SK-N-SH (cell line): ENCODE data around the gene GJB1. TPM values are rescaled to one million over a fixed set of nuclear protein-coding genes. Genes with fewer than 3 reads are reported as not detected.

Experiments
- CTCF ChIA-PET: fragments of 300-600, 350-600 bp; formaldehyde crosslinking; extraction: SDS; loops from one replicate; lab custom pipeline; 2021; lab: Yijun Ruan, JAX
- POLR2A ChIA-PET: fragments of 350-600 bp; sonication (Branson Sonifier 250); formaldehyde crosslinking; extraction: SDS; loops from one replicate; lab custom pipeline; 2020; ENCODE audit warnings: antibody characterized with exemption, inconsistent platforms; lab: Yijun Ruan, JAX
- DNase-seq: peaks from one replicate; pipeline ENCODE4 v3.0.0; 2012
- H2AFZ ChIP-seq: fragments of 200-600 bp; sonication (generic); 2 replicates; pipeline ENCODE4 v1.8.1; 2016; ENCODE audit warnings: antibody characterized with exemption, mild to moderate bottlenecking, low read depth
- H3F3A ChIP-seq: fragments of 200-600 bp; sonication (generic); replicated peaks from 2 replicates; pipeline ENCODE3; 2016; ENCODE audit warnings: antibody characterized with exemption, mild to moderate bottlenecking; ENCODE audit not compliant: insufficient read depth
- H3K27ac ChIP-seq, 2 experiments: fragments of 200-500 bp in 1 of 2; fragments of 200-600 bp in 1 of 2; sonication (Bioruptor generic) in 1 of 2; sonication (generic), shearing (Covaris generic) in 1 of 2; 2 replicates each; pipeline versions ENCODE4 v1.5.1 to v1.6.1; 2014 to 2016; ENCODE audit warnings: low read depth in 2 of 2, inconsistent platforms in 1 of 2, low read length in 1 of 2, mild to moderate bottlenecking in 1 of 2, mixed read lengths in 1 of 2
- H3K27me3 ChIP-seq: fragments of 200-600 bp; sonication (generic), shearing (Covaris generic); 2 replicates; pipeline ENCODE4 v1.6.1; 2016; ENCODE audit warnings: mixed run types; ENCODE audit not compliant: insufficient read depth
- H3K36me3 ChIP-seq, 2 experiments: fragments of 200-500 bp in 1 of 2; fragments of 200-600 bp in 1 of 2; sonication (Bioruptor generic) in 1 of 2; sonication (generic) in 1 of 2; replicated peaks in 1 of 2; 2 replicates each; pipeline versions ENCODE3 to v1.5.1; 2014 to 2016; ENCODE audit warnings: low read length in 1 of 2, mild to moderate bottlenecking in 1 of 2; ENCODE audit not compliant: insufficient read depth in 2 of 2, control insufficient read depth in 1 of 2
- H3K4me1 ChIP-seq, 2 experiments: fragments of 200-500 bp in 1 of 2; fragments of 200-600 bp in 1 of 2; sonication (Bioruptor generic) in 1 of 2; sonication (generic), shearing (Covaris generic) in 1 of 2; 2 replicates each; pipeline versions ENCODE4 v1.5.1 to v1.6.1; 2014 to 2016; ENCODE audit warnings: low read depth in 1 of 2, low read length in 1 of 2, mixed run types in 1 of 2; ENCODE audit not compliant: insufficient read depth in 2 of 2, control insufficient read depth in 1 of 2
- H3K4me2 ChIP-seq: fragments of 200-600 bp; sonication (generic), shearing (Covaris generic); 2 replicates; pipeline ENCODE4 v1.6.1; 2017; ENCODE audit warnings: mixed run types
- H3K4me3 ChIP-seq, 2 experiments: fragments of 200-500 bp in 1 of 2; fragments of 200-600 bp in 1 of 2; sonication (Bioruptor generic) in 1 of 2; sonication (generic), shearing (Covaris generic) in 1 of 2; 2 replicates each; pipeline versions ENCODE4 v1.5.1 to v1.8.1; 2014 to 2016; ENCODE audit warnings: low read depth in 2 of 2, inconsistent platforms in 1 of 2, low read length in 1 of 2, mild to moderate bottlenecking in 1 of 2, mixed read lengths in 1 of 2, moderate library complexity in 1 of 2
- H3K79me2 ChIP-seq: fragments of 200-600 bp; sonication (generic); 2 replicates; pipeline ENCODE4 v1.8.1; 2017; ENCODE audit warnings: mild to moderate bottlenecking; ENCODE audit not compliant: insufficient read depth
- H3K9ac ChIP-seq: fragments of 200-600 bp; sonication (generic); 2 replicates; pipeline ENCODE4 v1.6.1; 2017; ENCODE audit warnings: mixed run types
- H3K9me2 ChIP-seq: fragments of 200-600 bp; sonication (generic); 2 replicates; pipeline ENCODE4 v1.6.1; 2017; ENCODE audit warnings: mixed run types
- H3K9me3 ChIP-seq: fragments of 200-600 bp; sonication (generic); 2 replicates; pipeline ENCODE4 v1.6.1; 2017; ENCODE audit warnings: mixed run types, mild to moderate bottlenecking, moderate library complexity
- H4K20me1 ChIP-seq: fragments of 200-600 bp; sonication (generic); 2 replicates; pipeline ENCODE4 v1.6.1; 2017; ENCODE audit warnings: mild to moderate bottlenecking, mixed run types; ENCODE audit not compliant: insufficient read depth
- CHD2 ChIP-seq: fragments of 150-350 bp; IDR thresholded peaks from 2 replicates; pipeline ENCODE4 v1.6.1; 2018; ENCODE audit warnings: low read length; ENCODE audit not compliant: partially characterized antibody
- ELF1 ChIP-seq: IDR thresholded peaks from 2 replicates; pipeline ENCODE4 v1.4.0; 2012
- EZH2phosphoT487 ChIP-seq: fragments of 200-600 bp; sonication (generic); IDR thresholded peaks from 2 replicates; pipeline ENCODE4 v1.6.1; 2017; ENCODE audit warnings: low read depth, mixed run types, mild to moderate bottlenecking, antibody characterized with exemption, moderate library complexity, borderline replicate concordance
- FOSL2 ChIP-seq: IDR thresholded peaks from 2 replicates; pipeline ENCODE4 v1.4.0; 2012; ENCODE audit warnings: low read depth, mild to moderate bottlenecking, moderate library complexity, borderline replicate concordance
- FOXJ3 ChIP-seq: sonication (generic); formaldehyde crosslinking; IDR thresholded peaks from 2 replicates; pipeline ENCODE4 v1.5.1; 2020; ENCODE audit warnings: mild to moderate bottlenecking, missing genetic modification reagents
- NFIC ChIP-seq: IDR thresholded peaks from 2 replicates; pipeline ENCODE4 v1.4.0; 2012; ENCODE audit warnings: borderline replicate concordance
- SMC3 ChIP-seq: IDR thresholded peaks from 2 replicates; pipeline ENCODE4 v1.6.1; 2012; ENCODE audit warnings: low read depth, low read length, improper control_type of control experiment
- WGBS: methylation state at CpG from one replicate; pipeline ENCODE4 v1.1.6; 2017; ENCODE audit warnings: low lambda C conversion rate; 5-methylcytosine and 5-hydroxymethylcytosine counted together
- polyA plus RNA-seq, 3 experiments: library from polyadenylated mRNA; depleted of rRNA; stranded (reverse); fragments of >200 nt; gene quantifications; 2 replicates each; pipeline ENCODE4 v1.2.3, GENCODE V29; 2012
- TF ChIP-seq, protein P1 (sequence below): IDR thresholded peaks from 2 replicates; pipeline ENCODE4 v1.4.0; 2012; ENCODE audit warnings: low read depth
- TF ChIP-seq, protein P2 (sequence below): IDR thresholded peaks from 2 replicates; pipeline ENCODE4 v1.6.1; 2012; ENCODE audit warnings: mild to moderate bottlenecking, low read depth, low read length, moderate library complexity

Gene GJB1
- polyA plus RNA-seq (2012; rRNA removed): not detected in 2 replicates
- not detected in 2 replicates for polyA plus RNA-seq (2012; cell fraction: cytosol; rRNA removed)
- not detected in 2 replicates for polyA plus RNA-seq (2012; cell fraction: nucleus; rRNA removed)

DNA sequence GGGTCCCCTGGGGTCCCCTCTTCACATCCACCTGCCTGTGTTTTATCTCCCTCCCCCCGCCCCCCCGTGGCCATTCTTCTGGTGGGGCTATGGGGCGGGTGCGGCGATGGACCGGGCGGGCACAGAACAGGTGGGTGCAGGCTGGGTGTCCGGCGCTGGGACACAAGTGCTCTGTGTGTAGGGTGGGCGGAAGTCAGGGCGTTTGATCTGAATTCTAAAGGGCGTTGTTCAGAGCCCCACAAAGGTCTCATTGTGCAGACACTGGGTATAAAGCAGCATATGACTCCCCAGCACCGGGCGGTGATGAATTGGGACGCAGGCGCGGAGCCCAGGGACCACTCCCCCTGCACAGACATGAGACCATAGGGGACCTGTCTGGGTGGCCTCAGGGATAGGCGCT lies at the start of gene GJB1:
Gene GJB1, plus strand, starts transcription at position 296 of the 400 bp plus-strand sequence. CDS start 484 bp downstream, outside the sequence.
- Histone ChIP-seq H3K9me3 (no peaks in the 10 kb centered on the region), H3F3A (no peaks in the 10 kb centered on the region), H3K9ac (no peak within 1 kb of the TSS), H3K27ac (no peak within 1 kb of the TSS), H4K20me1 (no peaks in the 10 kb centered on the region), H3K36me3 (no peaks in the 10 kb centered on the region), H3K9me2 (no peaks in the 10 kb centered on the region), H3K27me3 (peaks cover 41% of the 10 kb centered on the region), H2AFZ (no peak within 1 kb of the TSS), H3K4me2 (no peak within 1 kb of the TSS), H3K4me1 (no peaks in the 10 kb centered on the region), H3K4me3 (no peak within 1 kb of the TSS), H3K79me2 (no peaks in the 10 kb centered on the region)
- POLR2A ChIA-PET: no interaction called here
- 54% methylated on average over 16 of the region's 18 CpGs for WGBS
- CTCF ChIA-PET: no interaction called here
- DNase-seq: no peak
- TF ChIP-seq EZH2phosphoT487 (no peak), CHD2 (no peak), ELF1 (no peak), SMC3 (no peak)
- TF ChIP-seq, protein P1, sequence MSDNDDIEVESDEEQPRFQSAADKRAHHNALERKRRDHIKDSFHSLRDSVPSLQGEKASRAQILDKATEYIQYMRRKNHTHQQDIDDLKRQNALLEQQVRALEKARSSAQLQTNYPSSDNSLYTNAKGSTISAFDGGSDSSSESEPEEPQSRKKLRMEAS: no peak
- TF ChIP-seq, protein P2, sequence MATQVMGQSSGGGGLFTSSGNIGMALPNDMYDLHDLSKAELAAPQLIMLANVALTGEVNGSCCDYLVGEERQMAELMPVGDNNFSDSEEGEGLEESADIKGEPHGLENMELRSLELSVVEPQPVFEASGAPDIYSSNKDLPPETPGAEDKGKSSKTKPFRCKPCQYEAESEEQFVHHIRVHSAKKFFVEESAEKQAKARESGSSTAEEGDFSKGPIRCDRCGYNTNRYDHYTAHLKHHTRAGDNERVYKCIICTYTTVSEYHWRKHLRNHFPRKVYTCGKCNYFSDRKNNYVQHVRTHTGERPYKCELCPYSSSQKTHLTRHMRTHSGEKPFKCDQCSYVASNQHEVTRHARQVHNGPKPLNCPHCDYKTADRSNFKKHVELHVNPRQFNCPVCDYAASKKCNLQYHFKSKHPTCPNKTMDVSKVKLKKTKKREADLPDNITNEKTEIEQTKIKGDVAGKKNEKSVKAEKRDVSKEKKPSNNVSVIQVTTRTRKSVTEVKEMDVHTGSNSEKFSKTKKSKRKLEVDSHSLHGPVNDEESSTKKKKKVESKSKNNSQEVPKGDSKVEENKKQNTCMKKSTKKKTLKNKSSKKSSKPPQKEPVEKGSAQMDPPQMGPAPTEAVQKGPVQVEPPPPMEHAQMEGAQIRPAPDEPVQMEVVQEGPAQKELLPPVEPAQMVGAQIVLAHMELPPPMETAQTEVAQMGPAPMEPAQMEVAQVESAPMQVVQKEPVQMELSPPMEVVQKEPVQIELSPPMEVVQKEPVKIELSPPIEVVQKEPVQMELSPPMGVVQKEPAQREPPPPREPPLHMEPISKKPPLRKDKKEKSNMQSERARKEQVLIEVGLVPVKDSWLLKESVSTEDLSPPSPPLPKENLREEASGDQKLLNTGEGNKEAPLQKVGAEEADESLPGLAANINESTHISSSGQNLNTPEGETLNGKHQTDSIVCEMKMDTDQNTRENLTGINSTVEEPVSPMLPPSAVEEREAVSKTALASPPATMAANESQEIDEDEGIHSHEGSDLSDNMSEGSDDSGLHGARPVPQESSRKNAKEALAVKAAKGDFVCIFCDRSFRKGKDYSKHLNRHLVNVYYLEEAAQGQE: no peak
- TF ChIP-seq, all 33 proteins: peak for 0

DNA sequence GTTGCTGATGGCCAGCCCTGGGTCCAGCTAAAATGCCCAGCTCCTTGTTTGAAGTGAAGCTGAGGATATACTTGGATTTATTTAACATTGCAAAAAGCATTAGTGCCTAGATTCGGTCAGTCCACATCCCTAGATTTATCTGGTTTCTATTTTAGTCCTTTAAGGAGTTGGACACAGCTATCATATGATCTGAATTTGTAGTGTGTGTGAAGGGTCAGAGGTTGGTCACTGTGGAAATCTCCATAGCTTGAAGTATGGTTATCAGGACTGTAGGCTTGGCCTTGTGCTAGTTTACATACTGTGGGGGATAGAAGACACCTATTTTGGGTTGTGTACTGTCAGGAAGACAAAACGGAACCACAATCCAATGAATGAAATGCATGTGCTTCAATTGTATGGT lies 49.6 kb upstream of the GJB1 start:
- H3K9me2 ChIP-seq: no peaks in the 10 kb centered on the region
- no peak overlapping the region for H3K4me2 ChIP-seq
- no peak overlapping the region for H2AFZ ChIP-seq
- no peaks in the 10 kb centered on the region for H3K9me3 ChIP-seq
- no peaks in the 10 kb centered on the region for H3K4me1 ChIP-seq
- no peaks in the 10 kb centered on the region for H3K79me2 ChIP-seq
- CTCF ChIA-PET: interaction anchor here (0.8 kb wide), 1 partner anchor 11 kb away, joined by 4 read pairs; no protein-coding TSS in a partner anchor
- 13% methylated on average over 2 of the region's 2 CpGs for WGBS
- H3K27me3 ChIP-seq: peaks cover 8% of the 10 kb centered on the region; the same call in 1 of the 2 replicates
- H3K27ac ChIP-seq: no peak overlapping the region
- DNase-seq: no peak
- no peaks in the 10 kb centered on the region for H3F3A ChIP-seq
- no peaks in the 10 kb centered on the region for H3K36me3 ChIP-seq
- H4K20me1 ChIP-seq: no peaks in the 10 kb centered on the region
- H3K9ac ChIP-seq: no peak overlapping the region
- TF ChIP-seq, protein P1: no peak
- TF ChIP-seq FOSL2 (no peak), NFIC (no peak), FOXJ3 (CRISPR knock-in tag) (no peak)
- TF ChIP-seq, all 33 proteins: peak for 0
- H3K4me3 ChIP-seq: no peak overlapping the region
- POLR2A ChIA-PET: no interaction called here
